Measurements from ENCODE around the gene APH1B. TPM values are rescaled to one million over a fixed set of nuclear protein-coding genes. Genes with fewer than 3 reads are reported as not detected.

The APH1B gene
- total and polyA plus RNA-seq, 2 of the 4 experiments (the other 2 are of a cell fraction), result 7.0 to 7.7 TPM

DNA sequence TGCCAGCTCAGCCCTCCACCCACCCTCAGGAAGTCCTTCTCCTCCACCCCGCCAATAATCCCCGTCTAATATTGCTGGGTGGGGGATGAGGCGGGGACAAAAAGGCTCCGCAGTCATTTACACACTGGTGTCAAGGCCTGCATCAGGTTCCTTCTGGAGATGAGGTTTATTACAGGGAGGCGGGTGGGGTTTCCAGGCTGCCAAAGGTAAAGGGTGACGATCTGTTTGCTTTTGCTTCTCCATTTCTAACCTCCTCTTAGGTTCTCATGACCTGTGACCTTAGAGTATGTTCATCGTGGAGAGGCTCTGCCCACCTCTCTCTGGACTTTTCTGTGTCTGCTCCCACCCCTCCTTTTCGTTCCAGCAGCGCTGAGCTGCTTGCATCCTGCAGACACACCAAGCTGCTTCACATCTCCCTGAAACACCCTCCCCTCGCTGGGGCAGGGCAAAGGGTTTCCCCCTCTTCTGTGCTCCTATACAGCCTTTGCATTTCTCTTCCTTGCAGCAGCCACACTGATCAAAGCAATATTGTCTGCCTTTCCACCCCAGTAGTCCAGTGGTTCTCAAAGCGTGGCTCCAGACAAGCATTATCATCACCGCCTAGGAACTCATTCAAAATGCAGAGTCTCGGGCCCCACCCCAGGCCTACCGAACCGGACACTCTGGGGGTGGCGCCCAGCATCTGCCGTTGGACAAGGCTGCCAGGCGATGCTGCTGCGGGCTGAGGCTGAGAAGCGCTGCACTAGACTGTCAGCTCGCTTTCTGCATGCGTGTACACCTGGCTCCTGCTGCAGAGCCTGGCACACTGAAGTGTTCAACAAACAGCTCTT, 77.6 kb downstream of the APH1B start:
- Histone ChIP-seq H2BK5ac (ENCODE audit: low read depth, low read length, poor library complexity, severe bottlenecking) (no peak overlapping the region), H3K36me3 (ENCODE audit: control insufficient read depth, insufficient read depth, low read length) (no peaks in the 10 kb centered on the region), H3K9ac (ENCODE audit: low read depth, low read length) (no peak overlapping the region), H2BK120ac (ENCODE audit: low read depth, low read length) (no peak overlapping the region), H2AK5ac (ENCODE audit: low read depth, low read length) (no peak overlapping the region), H3K23ac (ENCODE audit: low read depth, low read length) (no peak overlapping the region), H3K4me3 (ENCODE audit: insufficient read depth, low read depth, low read length) (no peak overlapping the region), H3K27me3 (ENCODE audit: control insufficient read depth, insufficient read depth, low read length) (peaks cover 4% of the 10 kb centered on the region; the same call in 1 of the 2 replicates), H3K79me1 (ENCODE audit: low read depth in 1 of 2, low read length in 2 of 2) (no peaks in the 10 kb centered on the region), H3K4me2 (ENCODE audit: low read depth, low read length) (no peak overlapping the region), H3K56ac (ENCODE audit: extremely low read depth, insufficient read depth, low read length) (no peak overlapping the region), H2AK9ac (replicated peaks; ENCODE audit: low read depth, low read length, poor library complexity) (no peak overlapping the region), H3K9me3 (ENCODE audit: control insufficient read depth, insufficient read depth, low read length) (no peaks in the 10 kb centered on the region), H3K9me1 (ENCODE audit: insufficient read depth, low read length) (peaks cover 5% of the 10 kb centered on the region; the same call in 1 of the 2 replicates), H2BK20ac (ENCODE audit: low read depth, low read length) (no peak overlapping the region), H3K4me1 (ENCODE audit: control insufficient read depth, insufficient read depth, low read length) (peaks cover 5% of the 10 kb centered on the region), H4K5ac (ENCODE audit: low read depth, low read length) (no peak overlapping the region), H4K20me1 (ENCODE audit: insufficient read depth, low read length) (no peaks in the 10 kb centered on the region), H2BK15ac (ENCODE audit: low read depth, low read length) (no peak overlapping the region), H2AFZ (replicated peaks; ENCODE audit: low read length, poor library complexity) (peak overlapping the region; percentile 21), H3K27ac (ENCODE audit: insufficient read depth, low read length) (no peak overlapping the region), H4K8ac (ENCODE audit: low read depth in 2 of 2, low read length in 2 of 2) (no peak overlapping the region), H4K91ac (ENCODE audit: insufficient read depth, low read depth, low read length) (no peak overlapping the region), H3K14ac (replicated peaks; ENCODE audit: low read depth, low read length) (no peak overlapping the region), H3K4ac (ENCODE audit: low read depth, low read length) (no peak overlapping the region), H3K18ac (ENCODE audit: low read depth, low read length) (no peak overlapping the region)
- TF ChIP-seq RCOR1 (IDR thresholded peaks at IDR 0.05; ENCODE audit: insufficient replicate concordance, low read length), result no peak
- TF ChIP-seq USF2 (IDR thresholded peaks at IDR 0.05; ENCODE audit: low read depth, low read length), result no peak
- no peak for TF ChIP-seq FOS (IDR thresholded peaks at IDR 0.05; ENCODE audit: low read depth, low read length)
- TF ChIP-seq, protein P1, sequence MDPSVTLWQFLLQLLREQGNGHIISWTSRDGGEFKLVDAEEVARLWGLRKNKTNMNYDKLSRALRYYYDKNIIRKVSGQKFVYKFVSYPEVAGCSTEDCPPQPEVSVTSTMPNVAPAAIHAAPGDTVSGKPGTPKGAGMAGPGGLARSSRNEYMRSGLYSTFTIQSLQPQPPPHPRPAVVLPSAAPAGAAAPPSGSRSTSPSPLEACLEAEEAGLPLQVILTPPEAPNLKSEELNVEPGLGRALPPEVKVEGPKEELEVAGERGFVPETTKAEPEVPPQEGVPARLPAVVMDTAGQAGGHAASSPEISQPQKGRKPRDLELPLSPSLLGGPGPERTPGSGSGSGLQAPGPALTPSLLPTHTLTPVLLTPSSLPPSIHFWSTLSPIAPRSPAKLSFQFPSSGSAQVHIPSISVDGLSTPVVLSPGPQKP (IDR thresholded peaks at IDR 0.05; ENCODE audit: borderline replicate concordance, low read depth, low read length), result no peak
- no peak for TF ChIP-seq MXI1 (IDR thresholded peaks at IDR 0.05; ENCODE audit: borderline replicate concordance, low read depth, low read length)
- TF ChIP-seq MAFK (IDR thresholded peaks at IDR 0.05; ENCODE audit: low read depth, low read length), result no peak
- no peak for TF ChIP-seq RFX5 (IDR thresholded peaks at IDR 0.05; ENCODE audit: low read depth, low read length)
- no peak for TF ChIP-seq BHLHE40 (IDR thresholded peaks at IDR 0.05; ENCODE audit: low read depth, low read length)
- no peak for TF ChIP-seq NFE2L2 (IDR thresholded peaks at IDR 0.05; ENCODE audit: low read depth, low read length)
- no peak for TF ChIP-seq CEBPB (IDR thresholded peaks at IDR 0.05; ENCODE audit: low read depth, low read length)
- TF ChIP-seq SMC3 (IDR thresholded peaks at IDR 0.05; ENCODE audit: low read depth, low read length), result no peak
- no peak for TF ChIP-seq CTCF (conservative IDR thresholded peaks at IDR 0.05; ENCODE audit: low read depth, low read length)
- no peak for TF ChIP-seq MAZ (IDR thresholded peaks at IDR 0.05; ENCODE audit: borderline replicate concordance, low read depth, low read length)
- no peak for TF ChIP-seq POLR2A (IDR thresholded peaks at IDR 0.05; ENCODE audit: low read depth, low read length)
- ChIA-PET CTCF (no interaction called here), POLR2A (ENCODE audit: unreplicated experiment) (no interaction called here)
- dilution Hi-C loops (cut with HindIII; ENCODE audit: low sequenced_read_pairs, unreplicated experiment), result no loop called here
- WGBS, 2 experiments (ENCODE audit: extremely low coverage in 2 of 2, insufficient read length in 1 of 2), result 75% methylated on average over 14 of the region's 22 CpGs; no CpG with 5 or more reads in 1 of the 2 experiments
- BruUV-seq (replicated peaks), result no TSS peak
- DNase-seq, result no peak
- ATAC-seq (ENCODE audit: low read depth), result no peak
- intact Hi-C loops (cut with micrococcal nuclease), result no loop called here
- in situ Hi-C loops (cut with MboI; ENCODE audit: low sequenced_read_pairs), result no loop called here

All from IMR-90 (cell line).